Panc1 (cell line): ENCODE measurements around the gene SLC35G1. TPM values are rescaled to one million over a fixed set of nuclear protein-coding genes. Genes with fewer than 3 reads are reported as not detected.

Experiments
- ATAC-seq: fragments of 200-7000 bp; cut with Tn5 transposase; 2 replicates; pipeline ENCODE4 v1.9.1; 2020; ENCODE audit warnings: mild to moderate bottlenecking, moderate library complexity
- BruUV-seq: library from RNA; stranded (reverse); fragments of 400-500 nt; replicated peaks from 2 replicates; lab custom pipeline; 2021; lab: Mats Ljungman, UMichigan
- CTCF ChIA-PET: fragments of 300-600 bp; sonication (Branson Sonifier 250); formaldehyde crosslinking; loops from one replicate; lab custom pipeline; 2022; ENCODE audit warnings: antibody characterized with exemption; lab: Charles Lee
- POLR2A ChIA-PET: fragments of 300-600 bp; sonication (Branson Sonifier 250); formaldehyde crosslinking; loops from one replicate; lab custom pipeline; 2022; ENCODE audit warnings: antibody characterized with exemption; lab: Charles Lee
- DNase-seq: peaks from one replicate; pipeline ENCODE4 v3.0.0-alpha.2; 2010; ENCODE audit warnings: low read depth, low spot score
- H3K27ac ChIP-seq: 2 replicates; pipeline ENCODE4 v1.5.1; 2011; ENCODE audit warnings: mild to moderate bottlenecking, low read length, inconsistent platforms
- H3K27me3 ChIP-seq: fragments of 200-500 bp; sonication (Bioruptor generic); 2 replicates; pipeline ENCODE4 v1.6.0; 2014; ENCODE audit warnings: low read length, inconsistent platforms; ENCODE audit not compliant: control insufficient read depth, insufficient read depth
- H3K36me3 ChIP-seq: fragments of 200-500 bp; sonication (Bioruptor generic); 2 replicates; pipeline ENCODE4 v1.5.1; 2014; ENCODE audit warnings: inconsistent platforms, mild to moderate bottlenecking, low read length, moderate library complexity; ENCODE audit not compliant: control insufficient read depth, insufficient read depth
- H3K4me1 ChIP-seq: 2 replicates; pipeline ENCODE4 v1.5.1; 2011; ENCODE audit warnings: inconsistent platforms, mild to moderate bottlenecking, low read length, moderate library complexity; ENCODE audit not compliant: control insufficient read depth, insufficient read depth
- H3K4me3 ChIP-seq, 2 experiments: 2 replicates each; pipeline ENCODE4 v1.5.1; 2011 to 2012; ENCODE audit warnings: low read depth in 2 of 2, low read length in 2 of 2, mild to moderate bottlenecking in 2 of 2, inconsistent platforms in 1 of 2, moderate library complexity in 1 of 2
- H3K9me3 ChIP-seq: fragments of 200-500 bp; sonication (Bioruptor generic); 2 replicates; pipeline ENCODE4 v1.5.1; 2014; ENCODE audit warnings: low read depth, mild to moderate bottlenecking, inconsistent platforms, low read length, moderate library complexity; ENCODE audit not compliant: control insufficient read depth, insufficient read depth
- POLR2AphosphoS5 ChIP-seq: IDR thresholded peaks from 2 replicates; pipeline ENCODE4 v1.6.1; 2012; ENCODE audit warnings: mild to moderate bottlenecking, low read depth, low read length, moderate library complexity
- SIN3A ChIP-seq: IDR thresholded peaks from 2 replicates; pipeline ENCODE4 v1.6.1; 2012; ENCODE audit warnings: low read depth, mild to moderate bottlenecking, low read length, moderate library complexity, borderline replicate concordance; ENCODE audit not compliant: insufficient read depth
- TCF7L2 ChIP-seq: IDR thresholded peaks from 2 replicates; pipeline ENCODE4 v1.6.1; 2011; ENCODE audit warnings: mild to moderate bottlenecking, low read depth, low read length, inconsistent platforms
- in situ Hi-C: cut with HindIII; loops from 2 replicates; pipeline ENCODE4 v1.10.0; 2016; ENCODE audit warnings: low sequenced_read_pairs, low pct_unique_long_range_greater_than_20kb
- intact Hi-C: fragments of 100-400 bp; cut with micrococcal nuclease; formaldehyde crosslinking; loops from one replicate; pipeline ENCODE4 v1.10.0; 2022; ENCODE audit not compliant: unreplicated experiment
- total RNA-seq: library from RNA; stranded (reverse); gene quantifications from one replicate; pipeline ENCODE4 v1.2.1, GENCODE V29; 2021; ENCODE audit not compliant: unreplicated experiment
- TF ChIP-seq, protein P1 (sequence below), 2 experiments: IDR thresholded peaks; 2 replicates each; pipeline ENCODE4 v1.6.1; 2011 to 2012; ENCODE audit warnings: low read depth in 2 of 2, control low read depth in 1 of 2, low read length in 1 of 2, mild to moderate bottlenecking in 1 of 2, moderate library complexity in 1 of 2; ENCODE audit not compliant: insufficient read depth in 1 of 2
- TF ChIP-seq, protein P2 (sequence below): fragments of 450-650 bp; IDR thresholded peaks from 2 replicates; pipeline ENCODE4 v1.5.1; 2017; ENCODE audit warnings: mild to moderate bottlenecking

The SLC35G1 gene
- total RNA-seq, 1 experiment from 2014 or later, result 13.6 TPM

DNA sequence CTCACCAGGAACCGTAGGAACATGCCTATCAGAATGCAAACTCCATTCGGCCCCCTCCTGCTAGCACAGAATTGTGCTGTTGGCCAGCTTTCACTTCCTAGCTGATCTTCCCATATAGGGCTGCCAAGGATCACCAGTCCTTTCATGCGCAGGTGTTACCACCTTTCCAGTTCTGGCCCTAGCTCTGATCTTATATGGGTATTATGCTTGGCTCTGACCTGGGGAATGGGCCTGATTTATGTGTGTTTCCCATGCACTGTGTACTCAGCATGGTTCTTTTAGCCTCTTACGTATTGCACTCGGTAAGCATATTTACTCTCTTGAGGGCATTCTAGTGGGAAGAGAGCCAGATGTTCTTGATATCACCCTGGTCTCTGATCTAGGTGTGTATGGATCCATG, 11.1 kb downstream of the SLC35G1 start:
- DNase-seq (no peak), ATAC-seq (no peak)
- ChIA-PET POLR2A (interaction anchor here (0.7 to 0.8 kb wide), 2 partner anchors 31 to 91 kb away, joined by 3 read pairs; no protein-coding TSS in a partner anchor), CTCF (interaction anchor here (0.6 to 1.3 kb wide), 2 partner anchors 12 to 182 kb away, joined by 4 to 5 read pairs; no protein-coding TSS in a partner anchor)
- TF ChIP-seq, protein P1, sequence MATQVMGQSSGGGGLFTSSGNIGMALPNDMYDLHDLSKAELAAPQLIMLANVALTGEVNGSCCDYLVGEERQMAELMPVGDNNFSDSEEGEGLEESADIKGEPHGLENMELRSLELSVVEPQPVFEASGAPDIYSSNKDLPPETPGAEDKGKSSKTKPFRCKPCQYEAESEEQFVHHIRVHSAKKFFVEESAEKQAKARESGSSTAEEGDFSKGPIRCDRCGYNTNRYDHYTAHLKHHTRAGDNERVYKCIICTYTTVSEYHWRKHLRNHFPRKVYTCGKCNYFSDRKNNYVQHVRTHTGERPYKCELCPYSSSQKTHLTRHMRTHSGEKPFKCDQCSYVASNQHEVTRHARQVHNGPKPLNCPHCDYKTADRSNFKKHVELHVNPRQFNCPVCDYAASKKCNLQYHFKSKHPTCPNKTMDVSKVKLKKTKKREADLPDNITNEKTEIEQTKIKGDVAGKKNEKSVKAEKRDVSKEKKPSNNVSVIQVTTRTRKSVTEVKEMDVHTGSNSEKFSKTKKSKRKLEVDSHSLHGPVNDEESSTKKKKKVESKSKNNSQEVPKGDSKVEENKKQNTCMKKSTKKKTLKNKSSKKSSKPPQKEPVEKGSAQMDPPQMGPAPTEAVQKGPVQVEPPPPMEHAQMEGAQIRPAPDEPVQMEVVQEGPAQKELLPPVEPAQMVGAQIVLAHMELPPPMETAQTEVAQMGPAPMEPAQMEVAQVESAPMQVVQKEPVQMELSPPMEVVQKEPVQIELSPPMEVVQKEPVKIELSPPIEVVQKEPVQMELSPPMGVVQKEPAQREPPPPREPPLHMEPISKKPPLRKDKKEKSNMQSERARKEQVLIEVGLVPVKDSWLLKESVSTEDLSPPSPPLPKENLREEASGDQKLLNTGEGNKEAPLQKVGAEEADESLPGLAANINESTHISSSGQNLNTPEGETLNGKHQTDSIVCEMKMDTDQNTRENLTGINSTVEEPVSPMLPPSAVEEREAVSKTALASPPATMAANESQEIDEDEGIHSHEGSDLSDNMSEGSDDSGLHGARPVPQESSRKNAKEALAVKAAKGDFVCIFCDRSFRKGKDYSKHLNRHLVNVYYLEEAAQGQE (IDR thresholded peaks at IDR 0.05; ENCODE audit: insufficient read depth in 1 of 2, low read depth in 2 of 2, low read length in 1 of 2), result no peak
- TF ChIP-seq SIN3A, result no peak
- TF ChIP-seq POLR2AphosphoS5, result no peak
- TF ChIP-seq, protein P2, sequence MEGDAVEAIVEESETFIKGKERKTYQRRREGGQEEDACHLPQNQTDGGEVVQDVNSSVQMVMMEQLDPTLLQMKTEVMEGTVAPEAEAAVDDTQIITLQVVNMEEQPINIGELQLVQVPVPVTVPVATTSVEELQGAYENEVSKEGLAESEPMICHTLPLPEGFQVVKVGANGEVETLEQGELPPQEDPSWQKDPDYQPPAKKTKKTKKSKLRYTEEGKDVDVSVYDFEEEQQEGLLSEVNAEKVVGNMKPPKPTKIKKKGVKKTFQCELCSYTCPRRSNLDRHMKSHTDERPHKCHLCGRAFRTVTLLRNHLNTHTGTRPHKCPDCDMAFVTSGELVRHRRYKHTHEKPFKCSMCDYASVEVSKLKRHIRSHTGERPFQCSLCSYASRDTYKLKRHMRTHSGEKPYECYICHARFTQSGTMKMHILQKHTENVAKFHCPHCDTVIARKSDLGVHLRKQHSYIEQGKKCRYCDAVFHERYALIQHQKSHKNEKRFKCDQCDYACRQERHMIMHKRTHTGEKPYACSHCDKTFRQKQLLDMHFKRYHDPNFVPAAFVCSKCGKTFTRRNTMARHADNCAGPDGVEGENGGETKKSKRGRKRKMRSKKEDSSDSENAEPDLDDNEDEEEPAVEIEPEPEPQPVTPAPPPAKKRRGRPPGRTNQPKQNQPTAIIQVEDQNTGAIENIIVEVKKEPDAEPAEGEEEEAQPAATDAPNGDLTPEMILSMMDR, result no peak
- TF ChIP-seq TCF7L2, result no peak
- no peak overlapping the region for H3K27ac ChIP-seq
- H3K36me3 ChIP-seq, result no peaks in the 10 kb centered on the region
- no TSS peak for BruUV-seq
- no peaks in the 10 kb centered on the region for H3K9me3 ChIP-seq
- intact Hi-C loops, result no loop called here
- H3K4me1 ChIP-seq, result no peaks in the 10 kb centered on the region
- in situ Hi-C loops, result no loop called here
- H3K4me3 ChIP-seq, result no peak overlapping the region
- H3K27me3 ChIP-seq, result no peaks in the 10 kb centered on the region

DNA sequence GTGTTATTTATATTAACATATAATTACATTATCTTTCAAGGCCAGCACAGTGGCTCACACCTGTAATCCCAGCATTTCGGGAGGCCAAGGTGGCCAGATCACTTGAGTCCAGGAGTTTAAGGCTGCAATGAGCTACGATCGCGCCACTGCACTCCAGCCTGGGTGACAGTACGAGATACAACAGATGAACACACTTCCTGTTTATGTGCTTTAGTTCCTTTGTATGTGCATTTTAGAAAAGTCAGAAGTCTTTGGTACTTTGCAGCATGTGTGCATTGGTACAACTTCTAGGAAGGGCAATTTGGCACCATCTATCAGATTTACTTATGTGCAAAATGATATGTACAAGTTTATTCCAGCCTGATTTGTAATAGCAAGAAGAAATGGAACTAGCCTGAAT, 13.3 kb downstream of the SLC35G1 start:
- no peak for ATAC-seq

More for the DNA sequence above, 13.3 kb downstream of the SLC35G1 start:
- no peaks in the 10 kb centered on the region for H3K27me3 ChIP-seq
- ChIA-PET POLR2A (no interaction called here), CTCF (no interaction called here)
- no peaks in the 10 kb centered on the region for H3K36me3 ChIP-seq
- no peak overlapping the region for H3K4me3 ChIP-seq
- in situ Hi-C loops, result no loop called here
- no peak overlapping the region for H3K27ac ChIP-seq
- intact Hi-C loops, result no loop called here
- DNase-seq, result no peak
- no TSS peak for BruUV-seq
- H3K4me1 ChIP-seq, result no peaks in the 10 kb centered on the region
- no peak for TF ChIP-seq TCF7L2
- TF ChIP-seq POLR2AphosphoS5, result no peak
- TF ChIP-seq, protein P1 (IDR thresholded peaks at IDR 0.05; ENCODE audit: insufficient read depth in 1 of 2, low read depth in 2 of 2, low read length in 1 of 2), result no peak
- TF ChIP-seq SIN3A, result no peak
- TF ChIP-seq, protein P2, result no peak
- no peaks in the 10 kb centered on the region for H3K9me3 ChIP-seq
